HepG2 (cell line): ENCODE measurements around the gene SYT11. TPM values are rescaled to one million over a fixed set of nuclear protein-coding genes. Genes with fewer than 3 reads are reported as not detected.

Experiments
- ARID5B ChIP-seq: IDR thresholded peaks from 2 replicates; pipeline ENCODE4 v1.4.0; 2020; ENCODE audit warnings: mild to moderate bottlenecking, missing genetic modification reagents
- CREM ChIP-seq, 2 experiments: sonication (generic) in 1 of 2; formaldehyde crosslinking in 1 of 2; IDR thresholded peaks; 2 replicates each; pipeline versions ENCODE4 v1.4.0 to v1.6.1; 2016 to 2020; ENCODE audit warnings: antibody characterized with exemption in 1 of 2, mild to moderate bottlenecking in 1 of 2, missing genetic modification reagents in 1 of 2
- E2F1 ChIP-seq: sonication (generic); formaldehyde crosslinking; IDR thresholded peaks from 2 replicates; pipeline ENCODE4 v1.5.0; 2020; ENCODE audit warnings: missing genetic modification reagents
- GABPB1 ChIP-seq: IDR thresholded peaks from 2 replicates; pipeline ENCODE4 v1.6.1; 2016; ENCODE audit warnings: mild to moderate bottlenecking, missing genetic modification reagents, moderate library complexity, missing compliant biosample characterization
- HBP1 ChIP-seq: IDR thresholded peaks from 2 replicates; pipeline ENCODE4 v1.6.1; 2016; ENCODE audit warnings: low read depth, control low read depth
- HNRNPLL ChIP-seq: fragments of 200-400 bp; formaldehyde crosslinking; IDR thresholded peaks from 2 replicates; pipeline ENCODE4 v1.6.1; 2017; ENCODE audit warnings: mild to moderate bottlenecking, low read depth, low read length; ENCODE audit not compliant: poor library complexity, severe bottlenecking
- IRF2 ChIP-seq: IDR thresholded peaks from 2 replicates; pipeline ENCODE4 v1.6.1; 2018; ENCODE audit warnings: missing genetic modification reagents, missing compliant biosample characterization
- KDM2A ChIP-seq: sonication (generic); formaldehyde crosslinking; IDR thresholded peaks from 2 replicates; pipeline ENCODE4 v1.4.0; 2020; ENCODE audit warnings: low read depth, missing genetic modification reagents, borderline replicate concordance
- KDM4B ChIP-seq: sonication (generic); formaldehyde crosslinking; IDR thresholded peaks from 2 replicates; pipeline ENCODE4 v1.4.0; 2020; ENCODE audit warnings: missing genetic modification reagents
- KMT2B ChIP-seq: IDR thresholded peaks from 2 replicates; pipeline ENCODE4 v1.6.1; 2016; ENCODE audit warnings: missing genetic modification reagents, missing compliant biosample characterization
- POLR2AphosphoS5 ChIP-seq: IDR thresholded peaks from 2 replicates; pipeline ENCODE4 v1.6.1; 2012; ENCODE audit warnings: low read depth, low read length
- ZFP82 ChIP-seq: sonication (generic); formaldehyde crosslinking; IDR thresholded peaks from 2 replicates; pipeline ENCODE4 v1.5.1; 2020; ENCODE audit warnings: mild to moderate bottlenecking, missing genetic modification reagents, borderline replicate concordance
- ZNF225 ChIP-seq: sonication (generic); formaldehyde crosslinking; IDR thresholded peaks from 2 replicates; pipeline ENCODE4 v1.4.0; 2020; ENCODE audit warnings: mild to moderate bottlenecking, missing genetic modification reagents
- ZNF331 ChIP-seq: sonication (generic); formaldehyde crosslinking; IDR thresholded peaks from 2 replicates; pipeline ENCODE4 v1.4.0; 2020; ENCODE audit warnings: missing genetic modification reagents
- ZNF577 ChIP-seq: sonication (generic); formaldehyde crosslinking; IDR thresholded peaks from 2 replicates; pipeline ENCODE4 v1.4.0; 2020; ENCODE audit warnings: mild to moderate bottlenecking, low read depth, missing genetic modification reagents, borderline replicate concordance
- ZNF75D ChIP-seq: sonication (generic); formaldehyde crosslinking; IDR thresholded peaks from 2 replicates; pipeline ENCODE4 v1.8.1; 2023; ENCODE audit warnings: missing genetic modification reagents, mild to moderate bottlenecking, borderline replicate concordance
- polyA plus RNA-seq, 8 experiments: library from polyadenylated mRNA; depleted of rRNA in 3 of 8; stranded (reverse) in 7 of 8; unstranded in 1 of 8; fragments of >200 nt; fragmentation: Illumina TruSeq in 4 of 8; extraction: Trizol in 4 of 8; gene quantifications; 2 replicates each; pipeline versions ENCODE4 v1.2.1 to v1.2.3, GENCODE V29; 2011 to 2016; ENCODE audit warnings: low read depth in 4 of 8, missing spikeins in 1 of 8, mixed read lengths in 1 of 8; ENCODE audit not compliant: insufficient read depth in 1 of 8
- total RNA-seq, 5 experiments: library from RNA; depleted of rRNA; stranded (reverse); fragments of >200 nt; fragmentation: Illumina TruSeq; extraction: Trizol; gene quantifications; 2 replicates each; pipeline ENCODE4 v1.2.3, GENCODE V29; 2016; ENCODE audit warnings: low read depth in 1 of 5
- TF ChIP-seq, protein P1 (sequence below): sonication (generic); formaldehyde crosslinking; IDR thresholded peaks from 2 replicates; pipeline ENCODE4 v1.4.0; 2020; ENCODE audit warnings: missing genetic modification reagents
- TF ChIP-seq, protein P2 (sequence below): IDR thresholded peaks from 2 replicates; pipeline ENCODE4 v1.6.1; 2018; ENCODE audit warnings: missing genetic modification reagents

The SYT11 gene
- total and polyA plus RNA-seq, 2 of the 13 experiments (the other 11 are each of a cell fraction or from before 2014, with no cell fraction given): 0.22 to 0.59 TPM

GRCh38 chr1:155911156-155912055 lies 52.0 kb downstream of the SYT11 start, which contains the start of gene RIT1 (continued):
- TF ChIP-seq HBP1 (CRISPR knock-in tag) (no peak), GABPB1 (CRISPR knock-in tag) (peak; percentile 76), POLR2AphosphoS5 (peak; percentile 74), ZNF577 (no peak), ZNF331 (CRISPR knock-in tag) (no peak), ZNF225 (CRISPR knock-in tag) (no peak), KDM4B (CRISPR knock-in tag) (no peak), ZNF75D (CRISPR knock-in tag) (no peak), ARID5B (CRISPR knock-in tag) (peak; percentile 16; the same call in 1 of the 2 replicates), HNRNPLL (peak; percentile 84), E2F1 (CRISPR knock-in tag) (0 out of 2 replicates have a peak, but pooled peaks have one; percentile 19), KDM2A (CRISPR knock-in tag) (peak; percentile 100), ZFP82 (0 out of 2 replicates have a peak, but pooled peaks have one; percentile 14), CREM (IDR thresholded peaks at IDR 0.05) (peak; percentile 44), CREM (CRISPR knock-in tag; IDR thresholded peaks at IDR 0.05) (no peak), IRF2 (peak; percentile 20; the same call in 1 of the 2 replicates), KMT2B (peak; percentile 55; the same call in 1 of the 2 replicates)
- TF ChIP-seq, protein P1, sequence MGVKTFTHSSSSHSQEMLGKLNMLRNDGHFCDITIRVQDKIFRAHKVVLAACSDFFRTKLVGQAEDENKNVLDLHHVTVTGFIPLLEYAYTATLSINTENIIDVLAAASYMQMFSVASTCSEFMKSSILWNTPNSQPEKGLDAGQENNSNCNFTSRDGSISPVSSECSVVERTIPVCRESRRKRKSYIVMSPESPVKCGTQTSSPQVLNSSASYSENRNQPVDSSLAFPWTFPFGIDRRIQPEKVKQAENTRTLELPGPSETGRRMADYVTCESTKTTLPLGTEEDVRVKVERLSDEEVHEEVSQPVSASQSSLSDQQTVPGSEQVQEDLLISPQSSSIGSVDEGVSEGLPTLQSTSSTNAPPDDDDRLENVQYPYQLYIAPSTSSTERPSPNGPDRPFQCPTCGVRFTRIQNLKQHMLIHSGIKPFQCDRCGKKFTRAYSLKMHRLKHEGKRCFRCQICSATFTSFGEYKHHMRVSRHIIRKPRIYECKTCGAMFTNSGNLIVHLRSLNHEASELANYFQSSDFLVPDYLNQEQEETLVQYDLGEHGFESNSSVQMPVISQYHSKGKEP (CRISPR knock-in tag): 0 out of 2 replicates have a peak, but pooled peaks have one; percentile 29
- TF ChIP-seq, protein P2, sequence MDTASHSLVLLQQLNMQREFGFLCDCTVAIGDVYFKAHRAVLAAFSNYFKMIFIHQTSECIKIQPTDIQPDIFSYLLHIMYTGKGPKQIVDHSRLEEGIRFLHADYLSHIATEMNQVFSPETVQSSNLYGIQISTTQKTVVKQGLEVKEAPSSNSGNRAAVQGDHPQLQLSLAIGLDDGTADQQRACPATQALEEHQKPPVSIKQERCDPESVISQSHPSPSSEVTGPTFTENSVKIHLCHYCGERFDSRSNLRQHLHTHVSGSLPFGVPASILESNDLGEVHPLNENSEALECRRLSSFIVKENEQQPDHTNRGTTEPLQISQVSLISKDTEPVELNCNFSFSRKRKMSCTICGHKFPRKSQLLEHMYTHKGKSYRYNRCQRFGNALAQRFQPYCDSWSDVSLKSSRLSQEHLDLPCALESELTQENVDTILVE: peak; percentile 86
